ENCODE results near the gene TPGS2. TPM values are rescaled to one million over a fixed set of nuclear protein-coding genes. Genes with fewer than 3 reads are reported as not detected.

Gene TPGS2
- total RNA-seq, 2 experiments from 2014 or later: 44.8 to 55.1 TPM

DNA sequence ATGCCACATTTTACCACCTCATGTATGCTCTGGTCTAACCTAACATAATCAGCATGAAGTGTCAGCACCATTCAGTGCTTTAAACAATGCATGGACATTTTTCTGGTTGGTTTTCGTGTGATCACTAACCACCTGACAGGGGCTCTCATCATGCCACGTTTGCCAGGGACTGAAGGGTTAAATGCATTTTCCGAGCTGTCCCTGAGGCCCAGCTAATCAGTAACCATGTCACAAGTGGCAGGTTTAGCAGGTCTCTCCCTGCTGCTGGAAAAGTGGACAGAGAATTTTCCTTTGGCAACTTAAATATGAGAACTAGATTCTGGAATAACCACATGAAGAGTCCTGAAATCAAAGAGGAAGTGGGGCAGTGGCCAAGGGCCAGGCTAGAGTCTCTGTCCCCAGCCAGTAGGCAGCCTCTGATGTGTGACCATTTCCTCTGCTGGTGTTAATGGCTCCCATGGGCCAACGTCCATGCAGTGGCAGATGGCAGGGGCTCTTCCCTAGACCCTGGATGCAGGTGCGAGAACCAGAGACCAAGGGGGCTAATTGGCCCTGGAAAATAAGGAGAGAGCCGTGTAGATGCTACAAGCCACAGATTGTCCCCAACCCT lies 69.5 kb downstream of the TPGS2 start:
- no peaks in the 10 kb centered on the region for H3K4me1 ChIP-seq (ENCODE audit: insufficient read depth, low read length, poor library complexity, severe bottlenecking)
- H4K20me1 ChIP-seq (ENCODE audit: insufficient read depth, low read length): no peaks in the 10 kb centered on the region
- ChIA-PET CTCF (ENCODE audit: unreplicated experiment) (no interaction called here), POLR2A (no interaction called here)
- H2AFZ ChIP-seq (ENCODE audit: low read length): no peak overlapping the region
- no peaks in the 10 kb centered on the region for H3K9me3 ChIP-seq (ENCODE audit: low read length)
- TF ChIP-seq EZH2phosphoT487 (IDR thresholded peaks at IDR 0.05; ENCODE audit: borderline replicate concordance, low read depth, low read length) (no peak), CTCF (conservative IDR thresholded peaks at IDR 0.05; ENCODE audit: low read length) (no peak)
- H3K79me2 ChIP-seq (ENCODE audit: insufficient read depth, low read depth, low read length): no peaks in the 10 kb centered on the region
- H3K4me2 ChIP-seq (ENCODE audit: low read length): no peak overlapping the region
- intact Hi-C loops (cut with micrococcal nuclease; ENCODE audit: unreplicated experiment): loop anchor here (5.0 kb wide), 1 partner anchor 187 kb away; no protein-coding TSS in a partner anchor
- no TSS peak for BruUV-seq (replicated peaks)
- no peak overlapping the region for H3K4me3 ChIP-seq (ENCODE audit: low read depth, low read length, poor library complexity, severe bottlenecking)
- H3K27ac ChIP-seq (ENCODE audit: low read depth, low read length, poor library complexity, severe bottlenecking): no peak overlapping the region
- DNase-seq (ENCODE audit: low spot score): no peak
- H3K36me3 ChIP-seq (ENCODE audit: insufficient read depth, low read length): no peaks in the 10 kb centered on the region
- no peaks in the 10 kb centered on the region for H3K9me2 ChIP-seq (ENCODE audit: insufficient read depth, low read length)

- BruUV-seq (replicated peaks): no TSS peak
- POLR2A ChIA-PET: no interaction called here
- TF ChIP-seq EZH2phosphoT487 (IDR thresholded peaks at IDR 0.05; ENCODE audit: borderline replicate concordance, low read depth, low read length) (no peak), CTCF (conservative IDR thresholded peaks at IDR 0.05; ENCODE audit: low read length) (no peak)
These were observed 70.2 kb downstream of the TPGS2 start for GRCh38 chr18:36758623-36759022.

DNA sequence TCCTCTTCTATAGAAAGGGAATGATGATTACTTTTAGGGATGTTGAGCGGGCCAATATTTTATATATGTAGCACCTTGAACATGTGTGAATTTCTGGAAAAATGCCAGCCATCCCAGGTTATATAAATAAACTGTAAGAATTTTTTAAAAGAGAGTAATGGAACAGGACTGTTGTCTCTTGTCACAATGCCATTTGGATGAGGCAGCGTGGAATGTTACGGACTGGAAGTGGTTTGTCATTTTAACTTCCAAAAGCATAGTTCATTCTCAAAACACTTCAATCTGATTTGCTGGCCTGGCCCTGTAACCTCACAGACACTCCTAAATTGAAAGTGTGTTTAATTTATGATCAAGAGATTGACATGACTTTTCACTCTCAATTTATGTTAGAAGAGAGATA lies 70.8 kb downstream of the TPGS2 start:
- Histone ChIP-seq H3K79me2 (ENCODE audit: insufficient read depth, low read depth, low read length) (no peaks in the 10 kb centered on the region), H3K27ac (ENCODE audit: low read depth, low read length, poor library complexity, severe bottlenecking) (no peak overlapping the region), H4K20me1 (ENCODE audit: insufficient read depth, low read length) (no peaks in the 10 kb centered on the region), H3K9me3 (ENCODE audit: low read length) (no peaks in the 10 kb centered on the region), H2AFZ (ENCODE audit: low read length) (no peak overlapping the region), H3K9me2 (ENCODE audit: insufficient read depth, low read length) (no peaks in the 10 kb centered on the region), H3K4me1 (ENCODE audit: insufficient read depth, low read length, poor library complexity, severe bottlenecking) (no peaks in the 10 kb centered on the region), H3K36me3 (ENCODE audit: insufficient read depth, low read length) (no peaks in the 10 kb centered on the region), H3K4me3 (ENCODE audit: low read depth, low read length, poor library complexity, severe bottlenecking) (no peak overlapping the region), H3K4me2 (ENCODE audit: low read length) (no peak overlapping the region)
- no TSS peak for BruUV-seq (replicated peaks)
- DNase-seq (ENCODE audit: low spot score): no peak
- ChIA-PET CTCF (ENCODE audit: unreplicated experiment) (interaction anchor here (0.6 to 2.0 kb wide), 2 partner anchors 66 to 70 kb away, joined by 3 to 8 read pairs; no protein-coding TSS in a partner anchor), POLR2A (no interaction called here)
- no peak for TF ChIP-seq EZH2phosphoT487 (IDR thresholded peaks at IDR 0.05; ENCODE audit: borderline replicate concordance, low read depth, low read length)
- TF ChIP-seq CTCF (conservative IDR thresholded peaks at IDR 0.05; ENCODE audit: low read length): no peak
- intact Hi-C loops (cut with micrococcal nuclease; ENCODE audit: unreplicated experiment): loop anchor here (1.0 to 5.0 kb wide), 2 partner anchors 70 to 186 kb away; no protein-coding TSS in a partner anchor

More at GRCh38 chr18:36758623-36759022, 70.2 kb downstream of the TPGS2 start:
- no peaks in the 10 kb centered on the region for H4K20me1 ChIP-seq (ENCODE audit: insufficient read depth, low read length)
- H3K4me3 ChIP-seq (ENCODE audit: low read depth, low read length, poor library complexity, severe bottlenecking): no peak overlapping the region
- H2AFZ ChIP-seq (ENCODE audit: low read length): no peak overlapping the region
- no peaks in the 10 kb centered on the region for H3K9me3 ChIP-seq (ENCODE audit: low read length)
- no peaks in the 10 kb centered on the region for H3K4me1 ChIP-seq (ENCODE audit: insufficient read depth, low read length, poor library complexity, severe bottlenecking)
- CTCF ChIA-PET (ENCODE audit: unreplicated experiment): interaction anchor here (2.0 kb wide), 1 partner anchor 71 kb away, joined by 8 read pairs; no protein-coding TSS in a partner anchor
- H3K9me2 ChIP-seq (ENCODE audit: insufficient read depth, low read length): no peaks in the 10 kb centered on the region
- intact Hi-C loops (cut with micrococcal nuclease; ENCODE audit: unreplicated experiment): loop anchor here (5.0 kb wide), 1 partner anchor 186 kb away; no protein-coding TSS in a partner anchor
- no peaks in the 10 kb centered on the region for H3K79me2 ChIP-seq (ENCODE audit: insufficient read depth, low read depth, low read length)
- no peak for DNase-seq (ENCODE audit: low spot score)
- no peaks in the 10 kb centered on the region for H3K36me3 ChIP-seq (ENCODE audit: insufficient read depth, low read length)
- H3K4me2 ChIP-seq (ENCODE audit: low read length): no peak overlapping the region
- H3K27ac ChIP-seq (ENCODE audit: low read depth, low read length, poor library complexity, severe bottlenecking): no peak overlapping the region

All from OCI-LY7 (cell line).